Measurements from ENCODE around the gene UNC5C. TPM values are rescaled to one million over a fixed set of nuclear protein-coding genes. Genes with fewer than 3 reads are reported as not detected.

The UNC5C gene
- total RNA-seq, 1 donor from 2014 or later = 12.0 TPM

DNA sequence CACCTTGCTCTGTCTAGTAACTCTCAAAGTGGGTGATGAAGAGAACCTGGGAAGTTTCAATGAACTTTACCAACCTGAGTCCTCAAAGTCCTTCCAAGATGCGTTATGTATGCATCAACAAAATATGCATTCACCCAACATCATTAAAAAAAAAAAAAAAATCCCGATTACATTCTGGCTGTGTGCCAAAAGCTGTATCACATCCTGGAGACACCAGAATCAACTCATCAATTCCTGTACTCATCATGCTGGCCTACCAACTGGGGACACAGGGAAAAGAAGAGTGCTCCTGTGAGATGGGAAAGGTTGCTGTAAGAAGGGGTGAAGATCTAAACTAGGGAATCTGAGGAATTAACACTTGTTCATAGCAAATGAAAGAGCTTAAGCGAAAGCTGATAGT is 16.5 kb downstream of the UNC5C start:
- Histone ChIP-seq H3K9me3 (no peaks in the 10 kb centered on the region), H3K4me3 (no peak overlapping the region), H3K36me3 (no peaks in the 10 kb centered on the region), H3K4me1 (no peaks in the 10 kb centered on the region), H3K27me3 (no peaks in the 10 kb centered on the region), H3K27ac (no peak overlapping the region)
- TF ChIP-seq CTCF (IDR thresholded peaks at IDR 0.05) (no peak), POLR2A (IDR thresholded peaks at IDR 0.05) (no peak), POLR2AphosphoS5 (IDR thresholded peaks at IDR 0.05; ENCODE audit: insufficient read depth in 1 of 2, low read depth in 1 of 2) (no peak)
- DNase-seq (ENCODE audit: extremely low spot score in 2 of 2) = no peak
- intact Hi-C loops (cut with DNase I) = no loop called here

DNA sequence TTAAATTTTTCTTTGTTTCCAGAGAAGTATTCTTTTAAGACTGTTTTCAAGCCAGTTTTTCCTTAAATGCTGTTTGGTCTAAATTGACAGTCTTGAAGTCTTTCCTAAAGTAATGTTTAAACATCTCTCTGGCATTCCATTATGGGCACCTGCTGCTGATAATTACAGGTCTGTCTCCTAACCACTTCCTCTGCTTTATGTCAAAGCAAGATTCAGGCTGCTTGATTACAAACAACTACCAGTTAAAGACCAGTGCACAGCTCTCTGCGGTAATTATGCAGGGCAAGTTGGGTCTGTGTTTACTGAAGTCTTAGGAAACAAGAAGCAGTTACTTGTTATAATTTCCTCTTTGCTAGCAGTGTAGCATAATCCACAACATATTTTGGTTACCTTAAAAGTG is 17.6 kb downstream of the UNC5C start:
- DNase-seq (ENCODE audit: extremely low spot score in 2 of 2) = no peak
- TF ChIP-seq CTCF (IDR thresholded peaks at IDR 0.05) = no peak
- TF ChIP-seq POLR2A (IDR thresholded peaks at IDR 0.05) = no peak
- no peak overlapping the region for H3K27ac ChIP-seq
- H3K4me1 ChIP-seq = no peaks in the 10 kb centered on the region
- no peaks in the 10 kb centered on the region for H3K27me3 ChIP-seq
- H3K9me3 ChIP-seq = no peaks in the 10 kb centered on the region
- H3K36me3 ChIP-seq = no peaks in the 10 kb centered on the region
- intact Hi-C loops (cut with DNase I) = no loop called here
- no peak overlapping the region for H3K4me3 ChIP-seq

- Histone ChIP-seq H3K9me3 (no peaks in the 10 kb centered on the region), H3K36me3 (no peaks in the 10 kb centered on the region), H3K27me3 (no peaks in the 10 kb centered on the region), H3K4me1 (no peaks in the 10 kb centered on the region), H3K27ac (no peak overlapping the region), H3K4me3 (no peak overlapping the region)
- intact Hi-C loops (cut with DNase I) = no loop called here
- DNase-seq (ENCODE audit: extremely low spot score in 2 of 2) = no peak
- TF ChIP-seq POLR2AphosphoS5 (IDR thresholded peaks at IDR 0.05; ENCODE audit: insufficient read depth in 1 of 2, low read depth in 1 of 2) (no peak), CTCF (IDR thresholded peaks at IDR 0.05) (no peak), POLR2A (IDR thresholded peaks at IDR 0.05) (no peak)
Observed at GRCh38 chr4:95529946-95530345, 18.8 kb downstream of the UNC5C start.

DNA sequence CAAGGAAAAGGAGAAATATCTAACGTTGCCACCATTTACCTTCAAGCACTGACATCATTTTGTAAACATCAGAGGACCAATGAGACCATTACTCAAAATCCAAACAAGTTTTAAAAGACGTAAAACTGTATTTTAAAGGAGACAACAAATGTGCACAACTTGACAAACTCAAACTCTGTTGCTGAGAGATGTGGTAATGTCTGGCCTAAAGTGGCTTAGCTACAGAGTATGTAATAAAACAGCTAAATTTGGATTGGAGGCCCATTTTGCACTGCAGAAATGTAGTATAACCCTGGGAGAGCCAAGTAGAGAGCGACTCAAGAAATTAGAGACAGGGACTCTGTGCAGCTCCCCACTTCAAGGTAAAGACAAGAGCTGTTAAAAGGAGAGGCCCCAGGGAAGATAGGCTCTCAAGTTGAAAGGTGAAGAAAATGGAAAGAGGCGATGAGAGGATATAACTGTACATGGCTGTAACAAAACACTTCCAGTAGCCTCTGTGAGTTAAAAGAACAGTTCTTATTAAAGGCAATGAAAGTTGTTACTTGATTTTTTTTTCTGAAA is 20.3 kb downstream of the UNC5C start:
- DNase-seq (ENCODE audit: extremely low spot score in 2 of 2) = no peak
- TF ChIP-seq POLR2AphosphoS5 (IDR thresholded peaks at IDR 0.05; ENCODE audit: insufficient read depth in 1 of 2, low read depth in 1 of 2) = no peak
- no peak for TF ChIP-seq CTCF (IDR thresholded peaks at IDR 0.05)
- no peaks in the 10 kb centered on the region for H3K4me1 ChIP-seq
- no peaks in the 10 kb centered on the region for H3K36me3 ChIP-seq
- H3K27ac ChIP-seq = no peak overlapping the region
- H3K27me3 ChIP-seq = no peaks in the 10 kb centered on the region
- intact Hi-C loops (cut with DNase I) = no loop called here
- H3K4me3 ChIP-seq = no peak overlapping the region
- no peaks in the 10 kb centered on the region for H3K9me3 ChIP-seq

GRCh38 chr4:95526075-95526474 is 22.7 kb downstream of the UNC5C start:
- TF ChIP-seq POLR2AphosphoS5 (IDR thresholded peaks at IDR 0.05; ENCODE audit: insufficient read depth in 1 of 2, low read depth in 1 of 2) (no peak), POLR2A (IDR thresholded peaks at IDR 0.05) (no peak), CTCF (IDR thresholded peaks at IDR 0.05) (no peak)
- no peaks in the 10 kb centered on the region for H3K4me1 ChIP-seq
- no peak for DNase-seq (ENCODE audit: extremely low spot score in 2 of 2)
- no peaks in the 10 kb centered on the region for H3K27me3 ChIP-seq
- no peaks in the 10 kb centered on the region for H3K9me3 ChIP-seq
- intact Hi-C loops (cut with DNase I) = no loop called here
- no peaks in the 10 kb centered on the region for H3K36me3 ChIP-seq
- no peak overlapping the region for H3K27ac ChIP-seq
- no peak overlapping the region for H3K4me3 ChIP-seq

All from vagina (tissue), 2 donors.